ENCODE measurements around the gene SULT2B1.
"Not testable (repeated sequence)": the region's sequence is repeated elsewhere in the genome, so short reads cannot be mapped to it uniquely, and the experiment has no call there.

The SULT2B1 gene

GRCh38 chr19:48618278-48618915 is 66.4 kb downstream of the SULT2B1 start:
- DNase-seq (ENCODE audit: extremely low read depth in 1 of 2, low read depth in 1 of 2) = no peak

GRCh38 chr19:48618916-48619691 is 67.1 kb downstream of the SULT2B1 start, which contains the start of the genes RPL18 and SPHK2:
RPL18 (minus strand) TSS chr19:48619178; CDS start chr19:48619143, 35 bp downstream.
SPHK2 (plus strand) TSS chr19:48619506; CDS start chr19:48620515, 1,009 bp downstream.
- DNase-seq (ENCODE audit: extremely low read depth in 1 of 2, low read depth in 1 of 2) = peak; percentile 93 to 94

- no peak for DNase-seq (ENCODE audit: extremely low read depth in 1 of 2, low read depth in 1 of 2)
These were observed 68.0 kb downstream of the SULT2B1 start for GRCh38 chr19:48619692-48620585.

- DNase-seq (ENCODE audit: extremely low read depth in 1 of 2, low read depth in 1 of 2) = no peak
These were observed 71.6 kb downstream of the SULT2B1 start for GRCh38 chr19:48623556-48624066.

- DNase-seq (ENCODE audit: extremely low read depth in 1 of 2, low read depth in 1 of 2) = peak; percentile 97 to 98
These were observed 72.2 kb downstream of the SULT2B1 start for GRCh38 chr19:48624067-48624594.

- no peak for DNase-seq (ENCODE audit: extremely low read depth in 1 of 2, low read depth in 1 of 2)
These were observed 73.1 kb downstream of the SULT2B1 start for GRCh38 chr19:48624791-48625723.

DNA sequence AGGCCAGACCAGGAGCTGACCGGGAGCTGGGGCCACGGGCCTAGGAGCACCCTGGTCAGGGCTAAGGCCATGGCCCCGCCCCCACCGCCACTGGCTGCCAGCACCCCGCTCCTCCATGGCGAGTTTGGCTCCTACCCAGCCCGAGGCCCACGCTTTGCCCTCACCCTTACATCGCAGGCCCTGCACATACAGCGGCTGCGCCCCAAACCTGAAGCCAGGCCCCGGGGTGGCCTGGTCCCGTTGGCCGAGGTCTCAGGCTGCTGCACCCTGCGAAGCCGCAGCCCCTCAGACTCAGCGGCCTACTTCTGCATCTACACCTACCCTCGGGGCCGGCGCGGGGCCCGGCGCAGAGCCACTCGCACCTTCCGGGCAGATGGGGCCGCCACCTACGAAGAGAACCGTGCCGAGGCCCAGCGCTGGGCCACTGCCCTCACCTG is 73.9 kb downstream of the SULT2B1 start:
- no peak for DNase-seq (ENCODE audit: extremely low read depth in 1 of 2, low read depth in 1 of 2)

- no peak for DNase-seq (ENCODE audit: extremely low read depth in 1 of 2, low read depth in 1 of 2)
These were observed 75.4 kb downstream of the SULT2B1 start for GRCh38 chr19:48627201-48627864.

DNA sequence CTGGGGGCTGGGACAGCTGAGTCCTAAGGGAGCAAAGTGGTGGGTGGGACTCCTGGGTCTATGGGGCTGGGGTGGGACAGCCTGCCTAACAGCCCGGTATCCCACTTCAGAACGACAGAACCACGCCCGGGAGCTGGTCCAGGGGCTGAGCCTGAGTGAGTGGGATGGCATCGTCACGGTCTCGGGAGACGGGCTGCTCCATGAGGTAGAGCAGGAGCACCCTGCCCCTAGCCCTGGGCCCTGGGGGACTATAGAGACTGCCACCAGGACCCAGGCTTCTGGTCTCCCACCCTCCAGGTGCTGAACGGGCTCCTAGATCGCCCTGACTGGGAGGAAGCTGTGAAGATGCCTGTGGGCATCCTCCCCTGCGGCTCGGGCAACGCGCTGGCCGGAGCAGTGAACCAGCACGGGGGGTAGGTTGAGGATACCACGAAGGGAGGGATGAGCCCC is 75.9 kb downstream of the SULT2B1 start:
- no peak for DNase-seq (ENCODE audit: extremely low read depth in 1 of 2, low read depth in 1 of 2)

DNA sequence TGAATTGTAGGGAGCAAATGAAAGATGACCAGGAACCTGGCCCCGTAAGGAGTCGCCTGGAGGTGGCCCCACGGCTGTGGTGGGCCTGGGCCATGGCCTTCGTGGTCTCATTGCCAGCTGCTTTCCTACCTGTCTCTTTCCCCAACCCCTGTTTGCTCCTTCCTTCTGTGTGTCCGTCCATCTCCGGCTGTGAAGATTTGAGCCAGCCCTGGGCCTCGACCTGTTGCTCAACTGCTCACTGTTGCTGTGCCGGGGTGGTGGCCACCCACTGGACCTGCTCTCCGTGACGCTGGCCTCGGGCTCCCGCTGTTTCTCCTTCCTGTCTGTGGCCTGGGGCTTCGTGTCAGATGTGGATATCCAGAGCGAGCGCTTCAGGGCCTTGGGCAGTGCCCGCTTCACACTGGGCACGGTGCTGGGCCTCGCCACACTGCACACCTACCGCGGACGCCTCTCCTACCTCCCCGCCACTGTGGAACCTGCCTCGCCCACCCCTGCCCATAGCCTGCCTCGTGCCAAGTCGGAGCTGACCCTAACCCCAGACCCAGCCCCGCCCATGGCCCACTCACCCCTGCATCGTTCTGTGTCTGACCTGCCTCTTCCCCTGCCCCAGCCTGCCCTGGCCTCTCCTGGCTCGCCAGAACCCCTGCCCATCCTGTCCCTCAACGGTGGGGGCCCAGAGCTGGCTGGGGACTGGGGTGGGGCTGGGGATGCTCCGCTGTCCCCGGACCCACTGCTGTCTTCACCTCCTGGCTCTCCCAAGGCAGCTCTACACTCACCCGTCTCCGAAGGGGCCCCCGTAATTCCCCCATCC is 76.7 kb downstream of the SULT2B1 start:
- no peak for DNase-seq (ENCODE audit: extremely low read depth in 1 of 2, low read depth in 1 of 2)

- DNase-seq (ENCODE audit: extremely low read depth in 1 of 2, low read depth in 1 of 2) = no peak
These were observed 77.3 kb downstream of the SULT2B1 start for GRCh38 chr19:48629297-48629598.

DNA sequence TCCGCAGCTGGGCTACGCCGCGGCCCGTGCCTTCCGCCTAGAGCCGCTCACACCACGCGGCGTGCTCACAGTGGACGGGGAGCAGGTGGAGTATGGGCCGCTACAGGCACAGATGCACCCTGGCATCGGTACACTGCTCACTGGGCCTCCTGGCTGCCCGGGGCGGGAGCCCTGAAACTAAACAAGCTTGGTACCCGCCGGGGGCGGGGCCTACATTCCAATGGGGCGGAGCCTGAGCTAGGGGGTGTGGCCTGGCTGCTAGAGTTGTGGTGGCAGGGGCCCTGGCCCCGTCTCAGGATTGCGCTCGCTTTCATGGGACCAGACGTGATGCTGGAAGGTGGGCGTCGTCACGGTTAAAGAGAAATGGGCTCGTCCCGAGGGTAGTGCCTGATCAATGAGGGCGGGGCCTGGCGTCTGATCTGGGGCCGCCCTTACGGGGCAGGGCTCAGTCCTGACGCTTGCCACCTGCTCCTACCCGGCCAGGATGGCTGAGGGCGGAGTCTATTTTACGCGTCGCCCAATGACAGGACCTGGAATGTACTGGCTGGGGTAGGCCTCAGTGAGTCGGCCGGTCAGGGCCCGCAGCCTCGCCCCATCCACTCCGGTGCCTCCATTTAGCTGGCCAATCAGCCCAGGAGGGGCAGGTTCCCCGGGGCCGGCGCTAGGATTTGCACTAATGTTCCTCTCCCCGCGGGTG is 77.8 kb downstream of the SULT2B1 start:
- no peak for DNase-seq (ENCODE audit: extremely low read depth in 1 of 2, low read depth in 1 of 2)

DNA sequence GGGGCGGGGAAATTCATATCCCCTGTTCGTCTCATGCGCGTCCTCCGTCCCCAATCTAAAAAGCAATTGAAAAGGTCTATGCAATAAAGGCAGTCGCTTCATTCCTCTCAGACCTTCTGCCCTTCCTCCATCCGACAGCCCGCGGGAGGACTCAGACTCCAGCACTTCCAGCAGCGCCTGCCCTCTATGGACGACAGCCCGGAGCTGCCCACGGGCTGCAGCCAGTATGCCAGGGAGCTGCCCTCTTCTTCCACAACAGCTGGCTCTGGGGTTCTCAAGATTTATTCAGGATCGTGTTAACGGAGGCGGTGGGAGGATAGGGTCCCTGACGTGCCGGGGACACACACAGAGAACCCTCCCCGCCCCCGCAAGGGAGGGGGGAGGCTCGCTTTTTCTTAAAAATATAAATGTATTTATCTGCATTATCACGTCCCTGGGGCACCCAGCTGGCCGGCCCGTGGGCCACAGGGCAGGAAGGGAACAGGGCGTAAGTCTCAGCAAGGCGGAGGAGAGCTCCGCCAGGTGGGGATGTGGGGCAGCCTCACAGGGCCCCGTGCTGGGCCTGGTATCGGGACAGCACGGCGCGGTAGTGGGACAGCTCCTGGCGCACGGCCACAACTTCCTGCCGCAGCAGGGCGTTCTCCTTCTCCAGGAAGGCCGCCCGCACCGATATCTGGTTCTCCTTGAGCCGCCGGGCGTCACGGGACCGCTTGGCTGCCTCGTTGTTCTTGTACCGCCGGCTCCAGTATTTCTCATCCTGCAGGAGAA is 78.5 kb downstream of the SULT2B1 start:
- DNase-seq (ENCODE audit: extremely low read depth in 1 of 2, low read depth in 1 of 2) = no peak

DNA sequence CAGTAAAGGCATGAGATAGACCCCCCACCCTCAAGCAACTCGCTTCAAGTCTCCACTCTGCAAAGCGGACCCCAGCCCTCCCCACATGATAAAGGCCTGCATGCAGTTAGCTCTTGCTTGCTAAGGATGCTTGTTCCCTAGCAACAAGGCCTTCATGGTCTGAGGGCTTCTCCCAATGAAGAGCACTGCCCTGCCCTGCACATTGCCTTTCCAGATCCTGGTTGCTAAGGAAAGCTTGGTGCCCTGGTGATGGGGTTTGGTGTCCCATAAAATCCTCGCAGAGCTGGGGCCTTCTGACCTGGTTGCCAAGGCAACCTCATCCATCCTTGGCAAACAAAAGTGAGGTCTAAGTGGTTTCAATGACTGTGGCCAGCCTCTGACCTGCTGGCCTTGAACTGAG is 79.3 kb downstream of the SULT2B1 start:
- no peak for DNase-seq (ENCODE audit: extremely low read depth in 1 of 2, low read depth in 1 of 2)

DNA sequence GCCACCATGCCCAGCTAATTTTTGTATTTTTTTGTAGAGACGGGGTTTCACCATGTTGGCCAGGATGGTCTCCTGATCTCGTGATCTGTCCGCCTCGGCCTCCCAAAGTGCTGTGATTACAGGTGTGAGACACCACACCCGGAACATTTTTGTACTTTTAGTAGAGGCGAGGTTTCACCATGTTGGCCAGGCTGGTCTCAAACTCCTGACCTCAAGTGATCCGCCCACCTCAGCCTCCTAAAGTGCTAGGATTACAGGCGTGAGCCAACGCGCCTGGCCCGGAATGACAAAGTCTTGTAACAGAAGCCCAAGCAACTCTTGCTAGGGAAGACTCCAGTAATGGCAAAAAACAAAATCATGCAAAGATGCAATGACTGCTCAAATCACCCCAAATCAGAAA is 80.3 kb downstream of the SULT2B1 start:
- DNase-seq (ENCODE audit: extremely low read depth in 1 of 2, low read depth in 1 of 2) = not testable (repeated sequence)

GRCh38 chr19:48632692-48633147 is 80.7 kb downstream of the SULT2B1 start:
- DNase-seq (ENCODE audit: extremely low read depth in 1 of 2, low read depth in 1 of 2) = no peak

All from stimulated activated CD8-positive, alpha-beta memory T cell treated with anti-CD3 and anti-CD28 coated beads, Interleukin-7, amount 100 ng/mL, for 48 hours (primary cell).